SK-N-DZ (cell line): ENCODE measurements around the gene SEMA3D.

Experiments used
- DNase-seq: peaks from one replicate; pipeline ENCODE4 v3.0.0-alpha.2; 2015; ENCODE audit warnings: low spot score

Gene SEMA3D

DNA sequence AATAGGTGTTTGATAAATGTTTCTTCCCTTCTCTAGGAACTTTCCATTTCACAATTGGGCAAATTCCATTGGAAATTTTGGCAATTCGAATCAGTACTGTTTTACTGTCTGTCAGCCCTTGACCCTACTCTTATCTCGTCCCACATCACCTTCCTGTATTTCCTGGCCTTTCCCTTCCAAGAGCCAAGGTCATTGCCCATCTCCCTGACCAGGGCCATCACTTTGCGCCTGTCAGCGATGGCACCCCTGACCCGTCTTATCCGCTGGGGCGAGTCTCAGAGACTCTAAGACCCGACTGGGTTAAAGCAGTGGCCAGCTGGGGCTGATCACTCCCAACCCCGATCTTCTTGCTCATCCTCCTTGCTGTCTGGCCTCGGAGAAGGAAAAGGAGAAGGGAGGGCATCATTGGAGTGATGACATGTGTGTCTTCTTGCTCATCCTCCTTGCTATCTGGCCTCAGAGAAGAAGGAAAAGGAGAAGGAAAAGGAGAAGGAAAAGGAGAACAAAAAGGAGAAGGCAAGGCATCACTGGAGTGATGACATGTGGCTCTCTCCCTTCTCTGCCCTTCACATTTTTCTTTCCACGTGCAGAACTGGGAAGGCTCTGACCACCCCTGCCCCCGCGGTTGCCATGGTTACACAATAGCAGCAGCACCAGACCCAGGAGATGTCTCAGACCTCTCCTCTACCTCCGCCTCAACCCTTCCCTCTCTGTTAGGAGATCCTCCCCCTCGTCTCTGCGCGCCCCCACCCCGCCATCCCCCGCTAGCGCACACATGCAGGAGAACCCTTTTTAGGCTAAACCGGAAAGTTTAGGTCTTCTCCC is 2.0 kb downstream of the SEMA3D start:
- DNase-seq, result peak; percentile 76

DNA sequence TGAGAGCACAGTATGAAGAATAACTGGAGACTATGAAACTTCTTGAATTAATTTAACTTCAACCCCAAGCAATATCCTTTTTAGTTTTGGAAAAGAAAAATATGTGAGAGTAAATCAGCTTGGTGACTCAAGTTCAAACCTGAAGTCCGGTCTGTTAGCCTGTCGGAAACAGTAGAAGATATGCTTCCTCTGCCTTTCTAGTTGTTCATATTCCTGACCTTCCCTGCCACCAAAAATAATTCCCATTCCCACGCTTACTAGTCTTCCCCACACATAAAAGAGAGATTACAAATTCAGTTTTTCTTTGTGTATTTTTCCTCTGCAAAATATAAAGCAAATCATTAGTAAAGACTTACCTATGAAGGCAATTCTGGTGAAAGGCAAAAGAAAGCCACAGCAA is 3.6 kb downstream of the SEMA3D start:
- no peak for DNase-seq

GRCh38 chr7:85178531-85179298 is 8.1 kb downstream of the SEMA3D start:
- no peak for DNase-seq

- no peak for DNase-seq
Observed at GRCh38 chr7:85177316-85177715, 9.5 kb downstream of the SEMA3D start.

GRCh38 chr7:85176197-85176596 is 10.7 kb downstream of the SEMA3D start:
- DNase-seq, result no peak

- no peak for DNase-seq
Observed at GRCh38 chr7:85175217-85175616, 11.6 kb downstream of the SEMA3D start.

DNA sequence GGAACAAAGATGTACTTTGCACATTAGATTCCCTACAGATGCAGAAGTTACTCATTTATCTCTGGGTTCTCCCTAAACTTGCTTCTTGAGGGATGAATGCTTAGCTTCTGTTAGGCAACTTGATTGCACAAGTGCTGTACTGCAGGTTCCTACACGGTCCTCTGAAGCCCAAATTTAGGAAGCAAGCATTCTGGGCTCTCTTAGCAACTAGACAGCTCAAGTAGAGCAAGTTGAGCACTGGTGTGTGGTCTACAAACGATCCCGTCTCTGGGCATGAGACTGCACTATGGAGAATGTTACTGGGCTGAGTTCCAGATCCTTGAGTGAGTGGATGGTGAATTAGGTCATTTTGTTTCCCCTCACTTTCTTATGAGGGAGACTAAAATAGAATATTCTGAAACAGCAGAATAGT is 14.3 kb downstream of the SEMA3D start:
- no peak for DNase-seq

DNA sequence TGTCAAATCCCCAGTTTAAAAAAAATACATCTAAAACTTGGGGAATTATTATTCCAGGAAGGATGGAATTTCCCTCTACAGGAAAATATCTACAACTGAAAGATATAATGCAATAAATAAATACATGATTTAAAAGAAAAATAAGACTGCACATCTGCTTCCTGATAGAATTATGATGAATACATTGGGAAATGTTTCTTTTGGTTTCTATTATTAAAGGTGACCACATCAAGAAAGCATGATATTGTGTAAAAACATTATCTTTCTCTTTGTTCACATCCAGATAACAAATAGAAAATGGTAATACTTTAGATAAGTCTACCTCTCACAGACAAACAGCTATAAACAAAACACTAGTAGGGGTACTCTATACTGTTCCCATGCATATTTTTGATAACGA is 19.2 kb downstream of the SEMA3D start:
- DNase-seq, result no peak

GRCh38 chr7:85165263-85165662 is 21.6 kb downstream of the SEMA3D start:
- DNase-seq, result no peak

GRCh38 chr7:85164376-85164775 is 22.5 kb downstream of the SEMA3D start:
- no peak for DNase-seq

- no peak for DNase-seq
Observed at GRCh38 chr7:85162721-85163120, 24.1 kb downstream of the SEMA3D start.

- DNase-seq, result no peak
Observed at GRCh38 chr7:85160223-85160622, 26.6 kb downstream of the SEMA3D start.

DNA sequence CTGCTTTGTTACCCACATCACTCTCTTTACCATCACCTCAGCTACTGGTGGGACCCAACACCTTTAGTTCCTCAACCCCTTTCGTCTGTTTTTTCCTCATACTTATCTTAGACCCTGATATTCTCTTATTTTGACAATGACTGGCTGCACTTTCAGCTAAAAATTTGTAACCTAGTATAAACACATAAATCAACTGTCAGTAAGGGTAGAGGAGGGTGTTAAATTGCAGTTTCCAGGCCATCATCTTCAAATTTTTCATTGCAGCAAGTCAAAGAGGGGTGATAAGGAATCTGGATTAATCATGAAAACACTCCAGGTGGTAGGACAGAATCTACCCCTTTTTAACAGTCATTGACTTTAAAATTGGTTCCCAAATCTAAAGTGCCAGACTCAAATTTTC is 27.9 kb downstream of the SEMA3D start:
- no peak for DNase-seq

DNA sequence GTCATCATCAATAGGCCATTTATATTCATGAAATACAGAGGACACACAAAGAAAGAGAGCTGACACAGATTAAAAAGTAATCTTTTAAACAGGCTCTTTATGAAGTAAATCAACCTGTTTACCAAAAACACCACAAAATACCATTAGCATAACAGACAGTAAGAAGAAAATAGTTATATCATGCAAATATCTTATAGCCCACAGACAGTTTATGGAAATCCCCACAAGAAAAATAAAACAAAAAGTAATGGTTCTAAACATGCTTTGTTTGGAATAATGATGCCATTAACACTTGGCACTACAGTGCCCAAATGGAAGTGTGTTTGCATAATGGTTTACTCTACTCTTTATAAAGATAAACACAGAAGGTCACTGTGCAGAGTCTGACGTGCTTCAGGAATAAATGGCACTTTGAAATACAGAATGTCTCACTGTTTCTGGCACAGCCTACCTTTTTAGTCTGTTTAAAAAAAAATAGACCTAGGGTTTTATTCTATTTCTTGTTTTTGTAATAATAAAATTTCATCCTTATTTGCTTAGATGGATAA is 30.1 kb downstream of the SEMA3D start:
- DNase-seq, result no peak

DNA sequence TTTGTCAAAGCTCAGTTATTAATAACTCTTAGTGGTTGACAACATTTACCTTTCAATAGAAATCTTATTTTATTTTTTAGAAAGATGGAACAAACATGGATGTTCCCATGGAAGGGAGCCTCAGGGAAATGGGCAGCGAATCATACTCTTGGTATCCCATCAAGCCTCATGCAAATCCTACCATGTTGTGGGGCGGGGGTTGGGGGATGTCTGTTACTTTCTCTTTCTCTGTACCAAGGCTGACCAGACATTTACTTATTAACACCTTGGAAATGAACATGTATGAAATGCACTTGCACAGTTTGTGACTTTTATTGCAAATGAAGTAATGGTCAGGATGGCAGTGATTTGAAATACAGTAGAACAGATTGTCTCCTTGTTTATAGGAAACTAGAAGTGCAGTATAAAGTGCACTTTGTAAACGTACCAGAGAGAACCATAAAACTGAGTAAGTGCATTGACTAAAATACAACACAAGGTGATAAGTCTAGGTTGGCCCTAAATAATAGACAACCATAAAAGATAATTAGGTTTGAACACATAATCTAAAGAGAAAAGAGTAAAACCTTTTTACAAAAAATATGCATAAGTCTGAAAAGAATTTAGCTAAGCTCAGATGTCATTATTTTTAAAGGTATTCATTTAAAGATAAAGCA is 32.4 kb downstream of the SEMA3D start:
- DNase-seq, result no peak

DNA sequence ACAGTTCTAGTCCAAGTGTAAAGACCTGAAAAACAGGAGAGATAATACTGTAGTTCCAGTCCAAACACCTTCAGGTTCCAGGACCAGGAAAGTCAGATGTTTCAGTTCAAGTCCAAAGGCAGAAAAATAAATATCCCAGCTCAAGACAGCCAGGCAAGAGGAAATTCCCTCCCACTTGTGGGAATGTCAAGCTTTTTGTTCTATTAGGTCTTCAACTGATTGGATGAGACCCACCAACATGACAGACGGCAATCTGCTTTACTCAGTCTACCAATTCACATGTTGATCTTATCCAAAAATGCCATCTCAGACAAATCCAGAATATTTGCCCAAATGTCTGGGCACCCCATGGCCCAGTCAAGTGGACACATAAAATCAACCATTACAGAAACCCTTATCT is 33.1 kb downstream of the SEMA3D start:
- DNase-seq, result no peak

- no peak for DNase-seq
Observed at GRCh38 chr7:85150624-85151023, 36.2 kb downstream of the SEMA3D start.

GRCh38 chr7:85144771-85145170 is 42.1 kb downstream of the SEMA3D start:
- no peak for DNase-seq

GRCh38 chr7:85135977-85136376 is 50.9 kb downstream of the SEMA3D start:
- DNase-seq, result no peak

DNA sequence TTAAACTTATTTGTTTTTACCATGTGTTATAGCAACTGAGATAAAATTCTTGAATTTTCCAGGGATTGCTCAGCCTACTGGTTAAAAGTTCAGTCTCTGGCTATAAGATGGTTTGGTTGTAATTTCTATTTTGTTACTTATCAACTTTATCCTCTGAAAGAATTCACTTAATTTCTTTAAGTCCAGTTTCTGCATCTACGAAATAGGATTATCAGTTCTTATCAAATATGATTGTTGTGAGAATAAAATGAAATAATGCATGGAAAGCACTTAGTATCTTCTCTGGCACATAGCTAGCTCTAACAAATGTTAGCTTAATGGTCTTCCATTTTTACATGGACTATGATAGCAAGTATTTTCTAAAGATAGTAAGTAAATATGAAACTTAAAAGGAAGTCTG is 53.3 kb downstream of the SEMA3D start:
- no peak for DNase-seq

- DNase-seq, result peak; percentile 8
Observed at GRCh38 chr7:85133006-85133405, 53.9 kb downstream of the SEMA3D start.

- no peak for DNase-seq
Observed at GRCh38 chr7:85130702-85131101, 56.2 kb downstream of the SEMA3D start.
